GM19193 (cell line): ENCODE data around the gene STX19.

Experiments
- POLR2A ChIP-seq: IDR thresholded peaks from 4 replicates; pipeline ENCODE4 v1.6.1; 2011; ENCODE audit not compliant: insufficient read depth, insufficient read length; ENCODE audit errors: extremely low read depth

Gene STX19

GRCh38 chr3:94001191-94001590, 27.2 kb downstream of the STX19 start:
- TF ChIP-seq POLR2A, result no peak

- TF ChIP-seq POLR2A, result no peak
These were observed 34.3 kb downstream of the STX19 start for GRCh38 chr3:93994056-93994455.

- TF ChIP-seq POLR2A, result no peak
These were observed 36.2 kb downstream of the STX19 start for GRCh38 chr3:93992207-93992606.

GRCh38 chr3:93991631-93992030, 36.8 kb downstream of the STX19 start:
- TF ChIP-seq POLR2A, result no peak

- no peak for TF ChIP-seq POLR2A
These were observed 39.2 kb downstream of the STX19 start for GRCh38 chr3:93989241-93989640.

- no peak for TF ChIP-seq POLR2A
These were observed 39.6 kb downstream of the STX19 start for GRCh38 chr3:93988764-93989163.

- no peak for TF ChIP-seq POLR2A
These were observed 40.1 kb downstream of the STX19 start for GRCh38 chr3:93988283-93988682.

GRCh38 chr3:93984618-93985017, 43.8 kb downstream of the STX19 start:
- TF ChIP-seq POLR2A, result no peak

GRCh38 chr3:93983408-93983807, 45.0 kb downstream of the STX19 start:
- TF ChIP-seq POLR2A, result no peak

- TF ChIP-seq POLR2A, result no peak
These were observed 46.7 kb downstream of the STX19 start for GRCh38 chr3:93981649-93982048.

GRCh38 chr3:93979850-93980676, 48.3 kb downstream of the STX19 start, which contains the start of gene ARL13B:
ARL13B (plus strand) TSS chr3:93980155; CDS start chr3:93980424, 269 bp downstream.
- peak; percentile 76 for TF ChIP-seq POLR2A

GRCh38 chr3:93973131-93974126, 55.0 kb downstream of the STX19 start, which contains the start of gene PROS1:
PROS1 (minus strand) TSS chr3:93973896; CDS start chr3:93973749, 147 bp downstream.
- no peak for TF ChIP-seq POLR2A

- TF ChIP-seq POLR2A, result no peak
These were observed 58.4 kb downstream of the STX19 start for GRCh38 chr3:93969997-93970396.

- no peak for TF ChIP-seq POLR2A
These were observed 59.0 kb downstream of the STX19 start for GRCh38 chr3:93969443-93969842.
